IPS DF 6.9 (cell line): ENCODE measurements around the gene NBEAL1.
A peak's percentile ranks its signal among the peaks of the same experiment; 100 is the strongest.
"Not testable (repeated sequence)": the region's sequence is repeated elsewhere in the genome, so short reads cannot be mapped to it uniquely, and the experiment has no call there.

Experiments used
- DNase-seq: peaks from one replicate; pipeline ENCODE4 v3.0.0-alpha.2; 2013; ENCODE audit warnings: low read depth, low spot score
- H3K27ac ChIP-seq: one replicate; pipeline ENCODE4 v1.5.1; 2013; ENCODE audit warnings: low read length, control low read depth
- H3K27me3 ChIP-seq: 2 replicates; pipeline ENCODE4 v1.6.1; 2013; ENCODE audit warnings: mild to moderate bottlenecking, low read length; ENCODE audit not compliant: control insufficient read depth, insufficient read depth
- H3K36me3 ChIP-seq: 2 replicates; pipeline ENCODE4 v1.6.1; 2013; ENCODE audit warnings: low read length; ENCODE audit not compliant: control insufficient read depth, insufficient read depth
- H3K4me1 ChIP-seq: 2 replicates; pipeline ENCODE4 v1.6.1; 2013; ENCODE audit warnings: low read length; ENCODE audit not compliant: control insufficient read depth, insufficient read depth
- H3K4me3 ChIP-seq: 2 replicates; pipeline ENCODE4 v1.5.1; 2013; ENCODE audit warnings: mild to moderate bottlenecking, low read length
- H3K9me3 ChIP-seq: 2 replicates; pipeline ENCODE4 v1.6.1; 2013; ENCODE audit warnings: low read length, inconsistent platforms; ENCODE audit not compliant: control insufficient read depth, insufficient read depth
- WGBS: extraction: QIAGEN DNeasy Blood & Tissue Kit; methylation state at CpG from one replicate; pipeline ENCODE4 v1.1.7; 2013; ENCODE audit warnings: mixed read lengths, missing lambda C conversion rate; ENCODE audit not compliant: insufficient read length, insufficient coverage; 5-methylcytosine and 5-hydroxymethylcytosine counted together

NBEAL1 gene

DNA sequence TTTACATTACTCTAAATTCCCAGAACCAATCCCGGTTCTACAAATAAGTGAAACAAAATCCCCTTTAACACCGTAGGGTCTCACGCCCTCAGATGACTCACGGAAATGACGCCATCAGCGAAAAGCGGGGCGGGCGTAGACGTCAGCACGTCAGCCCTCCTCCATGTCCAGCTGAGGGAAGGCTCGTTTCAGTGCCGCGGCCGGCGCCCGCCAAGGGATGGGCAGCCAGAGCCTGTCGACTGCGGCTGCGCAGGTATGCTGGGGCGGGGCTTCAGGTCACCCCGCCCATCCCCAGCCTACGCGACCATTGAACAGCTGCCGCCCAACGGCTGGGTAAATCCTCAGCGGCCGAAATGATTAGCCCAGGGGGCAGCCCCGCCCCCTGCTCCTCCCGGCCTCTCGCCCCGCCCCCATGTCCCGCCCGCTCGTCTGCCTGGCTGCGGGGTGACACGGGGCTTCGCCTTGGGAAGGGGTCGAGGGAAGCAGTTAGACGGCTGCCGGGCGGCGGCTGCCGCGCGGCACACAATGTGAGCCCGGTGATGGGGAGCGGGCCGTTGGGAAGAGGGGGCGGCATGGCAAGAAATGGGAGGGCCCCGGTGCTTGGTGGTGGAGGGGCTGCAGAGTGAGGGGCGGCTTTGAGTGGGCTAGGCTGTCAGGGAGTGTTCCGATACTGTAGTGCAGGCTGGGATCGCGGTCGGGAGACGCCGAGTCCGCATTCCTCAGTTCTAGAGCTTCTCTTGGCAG is at the start of gene NBEAL1:
Gene NBEAL1, plus strand, starts transcription at position 420 of the 744 bp plus-strand sequence. CDS start 1,510 bp downstream, outside the sequence.
- Histone ChIP-seq H3K27ac (no peak within 1 kb of the TSS), H3K36me3 (no peaks in the 10 kb centered on the region), H3K9me3 (no peaks in the 10 kb centered on the region), H3K4me3 (peak within 1 kb of the TSS; percentile 75; the same call in 1 of the 2 replicates), H3K27me3 (no peaks in the 10 kb centered on the region), H3K4me1 (no peaks in the 10 kb centered on the region)
- peak; percentile 95 for DNase-seq
- WGBS = no CpG with 5 or more reads among the region's 59 CpGs

DNA sequence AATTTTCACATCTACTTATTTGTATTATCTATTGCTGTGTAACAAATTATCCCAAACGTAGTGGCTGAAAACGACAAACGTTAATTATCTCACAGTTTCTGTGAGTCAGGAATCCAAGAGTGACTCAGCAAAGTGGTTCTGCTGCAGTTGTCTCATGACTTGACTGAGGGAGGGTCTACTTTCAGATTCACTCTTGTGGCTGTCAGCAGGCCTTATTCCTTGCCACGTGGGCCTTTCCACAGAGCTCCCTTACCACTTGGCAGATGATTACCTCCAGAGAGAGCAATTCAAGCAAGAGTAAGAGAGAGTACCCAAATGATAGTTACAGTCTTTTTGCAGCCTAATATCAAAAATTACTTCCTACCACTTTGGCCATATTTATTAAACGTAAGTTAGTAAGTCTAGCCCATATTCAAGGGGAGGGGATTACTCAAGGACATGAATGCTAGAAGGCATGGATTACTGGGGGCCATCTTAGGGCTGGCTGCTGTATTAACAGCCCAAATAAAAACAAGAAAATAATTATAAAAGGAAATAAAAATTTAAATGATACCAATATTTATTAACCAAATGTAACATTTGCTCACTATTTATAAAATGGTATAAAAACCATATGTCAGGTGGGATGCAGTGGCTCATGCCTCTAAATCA is 48.7 kb upstream of the NBEAL1 start:
- H3K36me3 ChIP-seq = no peaks in the 10 kb centered on the region
- peak; percentile 11 for DNase-seq
- no peak overlapping the region for H3K27ac ChIP-seq

DNA sequence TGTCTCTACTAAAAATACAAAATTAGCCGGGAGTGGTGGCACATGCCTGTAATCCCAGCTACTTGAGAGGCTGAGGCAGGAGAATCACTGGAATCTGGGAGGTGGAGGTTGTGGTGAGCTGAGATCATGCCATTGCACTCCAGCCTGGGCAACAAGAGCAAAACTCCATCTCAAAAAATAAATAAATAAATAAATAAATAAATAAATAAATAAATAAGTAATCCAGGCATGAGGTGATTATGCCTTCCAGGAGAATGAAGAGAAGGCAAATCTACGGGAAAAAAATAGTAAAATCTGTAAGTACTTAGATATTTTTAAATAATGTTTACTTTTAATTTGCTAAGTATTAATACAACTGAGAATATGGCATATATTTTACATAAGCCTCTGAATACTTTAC is 45.3 kb upstream of the NBEAL1 start:
- H3K9me3 ChIP-seq, H3K4me1 ChIP-seq, H3K4me3 ChIP-seq, H3K27ac ChIP-seq, H3K36me3 ChIP-seq, DNase-seq, H3K27me3 ChIP-seq: not testable (repeated sequence)
- WGBS = no CpG with 5 or more reads among the region's 2 CpGs

More for the DNA sequence above, 48.7 kb upstream of the NBEAL1 start:
- H3K27me3 ChIP-seq = no peaks in the 10 kb centered on the region
- no peaks in the 10 kb centered on the region for H3K4me1 ChIP-seq
- WGBS = no CpG with 5 or more reads among the region's 5 CpGs
- no peak overlapping the region for H3K4me3 ChIP-seq
- H3K9me3 ChIP-seq = no peaks in the 10 kb centered on the region

DNA sequence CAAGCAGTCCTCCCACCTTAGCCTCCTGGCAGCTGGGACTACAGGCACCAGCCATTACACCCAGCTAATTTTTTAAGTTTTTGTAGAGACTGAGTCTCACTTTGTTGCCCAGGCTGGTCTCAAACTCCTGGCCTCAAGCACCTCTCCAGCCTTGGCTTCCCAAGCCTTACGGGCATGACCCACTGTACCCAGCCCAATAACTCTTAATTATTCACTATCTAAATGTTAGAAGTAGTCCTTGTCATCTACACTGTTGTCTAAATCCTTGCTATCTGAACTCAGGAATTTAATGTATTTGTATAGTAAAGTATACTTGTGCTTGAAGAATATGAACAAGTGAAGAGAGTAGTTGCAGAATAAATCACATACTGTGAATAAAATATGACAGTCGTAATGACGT is 37.9 kb upstream of the NBEAL1 start:
- DNase-seq = no peak
- no CpG with 5 or more reads among the region's 3 CpGs for WGBS
- H3K4me3 ChIP-seq = no peak overlapping the region
- no peaks in the 10 kb centered on the region for H3K27me3 ChIP-seq
- H3K36me3 ChIP-seq = no peaks in the 10 kb centered on the region
- H3K27ac ChIP-seq = no peak overlapping the region
- H3K9me3 ChIP-seq = no peaks in the 10 kb centered on the region
- H3K4me1 ChIP-seq = no peaks in the 10 kb centered on the region

DNA sequence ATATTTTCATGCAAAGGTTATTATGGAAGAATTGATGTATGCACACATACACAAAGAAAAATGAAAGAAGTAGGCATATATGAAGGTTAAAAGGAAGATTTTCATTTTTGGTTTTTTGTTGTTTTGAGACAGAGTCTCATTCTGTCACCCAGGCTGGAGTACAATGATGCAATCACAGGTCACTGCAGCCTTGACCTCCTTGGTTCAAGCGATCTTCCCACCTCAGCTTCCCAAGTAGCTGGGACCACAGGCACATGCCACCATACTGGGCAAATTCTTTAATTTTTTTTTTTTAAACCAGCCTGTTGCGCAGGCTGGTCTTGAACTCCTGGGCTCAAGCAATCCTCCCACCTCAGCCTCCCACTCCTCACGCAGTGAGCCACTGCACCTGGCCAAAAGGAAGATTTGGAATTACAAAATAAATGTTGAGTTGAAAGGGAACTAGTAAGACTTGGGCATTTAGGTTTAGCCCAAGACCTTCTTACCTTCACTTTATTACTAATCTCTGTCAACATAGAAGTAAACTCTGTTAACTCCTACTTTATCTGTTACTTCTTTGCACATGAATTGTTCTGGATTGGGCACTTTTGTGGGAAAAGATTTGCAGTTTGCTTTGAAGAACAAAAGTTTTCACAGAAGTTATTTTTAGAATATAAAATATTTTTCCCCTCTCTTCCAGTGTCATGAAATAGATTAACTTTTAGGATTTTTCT is 31.7 kb upstream of the NBEAL1 start:
- Histone ChIP-seq H3K27me3 (no peaks in the 10 kb centered on the region), H3K4me3 (no peak overlapping the region), H3K4me1 (no peaks in the 10 kb centered on the region), H3K27ac (no peak overlapping the region), H3K36me3 (no peaks in the 10 kb centered on the region), H3K9me3 (no peaks in the 10 kb centered on the region)
- WGBS = no CpG with 5 or more reads among the region's 3 CpGs
- DNase-seq = no peak

DNA sequence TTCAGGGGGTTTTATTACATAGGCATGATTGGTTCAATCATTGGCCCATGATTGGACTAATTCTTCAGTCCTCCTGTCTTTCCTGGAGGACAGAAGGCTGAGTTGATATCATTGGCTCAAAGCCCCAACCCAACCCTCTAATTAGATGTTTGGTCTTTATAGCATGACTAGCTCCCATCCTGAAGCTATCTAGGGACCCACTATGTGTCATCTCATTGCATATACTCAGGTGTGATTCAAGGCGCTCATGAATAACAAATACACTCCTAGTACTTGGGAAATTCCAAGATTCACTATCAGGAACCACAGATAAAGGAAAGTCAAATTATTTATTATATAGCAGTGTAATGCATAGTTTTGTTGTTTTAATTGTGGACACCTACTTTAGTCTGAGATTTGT is 24.9 kb upstream of the NBEAL1 start:
- Histone ChIP-seq H3K27me3 (no peaks in the 10 kb centered on the region), H3K4me1 (no peaks in the 10 kb centered on the region), H3K27ac (no peak overlapping the region), H3K9me3 (no peaks in the 10 kb centered on the region), H3K4me3 (no peak overlapping the region), H3K36me3 (no peaks in the 10 kb centered on the region)
- WGBS = no CpG with 5 or more reads among the region's 1 CpG
- DNase-seq = no peak

DNA sequence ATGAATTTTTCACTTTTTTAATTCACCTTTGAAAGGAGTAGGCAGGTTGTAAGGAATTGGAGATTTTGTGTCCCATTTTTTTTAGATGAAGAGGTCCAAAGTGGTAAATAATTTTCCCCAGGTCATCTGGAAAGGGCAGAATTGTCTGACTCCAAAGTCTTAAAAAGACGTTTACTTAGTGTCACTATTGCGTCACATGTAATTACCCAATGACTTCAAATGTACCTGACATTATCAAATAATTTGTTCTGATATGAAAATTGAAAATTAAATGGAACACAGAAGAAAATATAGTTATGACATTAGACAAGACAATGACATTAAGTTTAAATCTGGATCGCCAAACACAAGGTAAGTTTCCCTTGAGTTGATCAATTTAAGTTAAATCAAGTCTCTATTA is 24.2 kb upstream of the NBEAL1 start:
- H3K4me1 ChIP-seq = no peaks in the 10 kb centered on the region
- no peaks in the 10 kb centered on the region for H3K27me3 ChIP-seq
- H3K4me3 ChIP-seq = no peak overlapping the region
- H3K9me3 ChIP-seq = no peaks in the 10 kb centered on the region
- WGBS = no CpG with 5 or more reads among the region's 3 CpGs
- no peaks in the 10 kb centered on the region for H3K36me3 ChIP-seq
- no peak for DNase-seq
- no peak overlapping the region for H3K27ac ChIP-seq

DNA sequence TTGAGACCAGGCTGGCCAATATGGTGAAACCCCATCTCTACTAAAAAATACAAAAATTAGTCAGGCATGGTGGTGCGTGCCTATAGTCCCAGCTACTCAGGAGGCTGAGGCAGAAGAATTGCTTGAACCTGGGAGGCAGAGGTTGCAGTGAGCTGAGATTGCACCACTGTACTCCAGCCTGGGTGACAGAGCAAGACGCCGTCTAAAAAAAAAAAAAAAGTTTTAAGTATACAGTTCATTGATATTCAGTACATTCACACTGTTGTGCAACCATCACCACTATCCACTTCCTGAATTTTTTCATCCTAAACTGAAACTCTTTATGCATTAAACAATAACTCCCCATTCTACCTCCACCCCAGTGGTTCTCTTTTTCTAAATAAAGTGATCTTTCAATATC is 17.6 kb upstream of the NBEAL1 start:
- no CpG with 5 or more reads among the region's 3 CpGs for WGBS

DNA sequence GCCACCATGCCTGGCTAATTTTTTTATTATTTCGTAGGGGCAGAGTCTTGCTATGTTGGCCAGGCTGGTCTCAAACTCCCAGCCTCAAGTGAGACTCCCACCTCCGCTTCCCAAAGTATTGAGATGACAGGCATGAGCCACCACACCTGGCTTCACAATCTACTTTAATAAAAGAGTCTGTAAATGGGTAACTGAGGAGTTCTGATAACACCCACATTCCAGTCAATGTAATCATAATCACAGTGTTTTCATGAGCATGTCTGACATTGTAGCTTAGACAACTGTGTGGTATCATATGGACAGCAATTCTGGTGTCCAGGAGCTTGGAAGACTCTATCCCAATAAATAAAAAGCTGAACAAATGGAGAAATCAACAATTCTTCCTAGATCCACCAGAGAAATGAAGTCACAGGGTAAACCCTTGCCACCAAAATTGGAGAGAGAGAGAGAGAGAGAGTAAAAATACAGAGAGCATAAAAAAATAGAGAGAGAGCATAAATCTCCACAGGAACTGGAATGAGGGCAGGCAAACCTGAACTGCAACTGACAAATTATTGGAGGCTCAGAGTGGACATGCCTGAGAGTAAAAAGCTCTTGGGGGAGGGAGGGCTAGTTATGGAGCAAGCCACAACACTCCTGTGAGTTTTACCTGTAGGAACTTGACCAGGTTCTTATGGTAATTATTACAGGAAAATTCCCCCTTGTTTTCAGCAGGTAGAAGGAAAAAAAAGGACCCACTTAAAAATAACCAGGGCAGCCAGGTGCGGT is 12.4 kb upstream of the NBEAL1 start:
- H3K36me3 ChIP-seq = no peaks in the 10 kb centered on the region
- WGBS = no CpG with 5 or more reads among the region's 3 CpGs
- H3K4me1 ChIP-seq = no peaks in the 10 kb centered on the region
- DNase-seq = no peak
- H3K9me3 ChIP-seq = no peaks in the 10 kb centered on the region
- no peak overlapping the region for H3K4me3 ChIP-seq
- no peak overlapping the region for H3K27ac ChIP-seq
- H3K27me3 ChIP-seq = no peaks in the 10 kb centered on the region

More for the DNA sequence above, 17.6 kb upstream of the NBEAL1 start:
- not testable (repeated sequence) for H3K27me3 ChIP-seq, H3K9me3 ChIP-seq, H3K4me1 ChIP-seq, H3K27ac ChIP-seq, H3K4me3 ChIP-seq, H3K36me3 ChIP-seq, DNase-seq

DNA sequence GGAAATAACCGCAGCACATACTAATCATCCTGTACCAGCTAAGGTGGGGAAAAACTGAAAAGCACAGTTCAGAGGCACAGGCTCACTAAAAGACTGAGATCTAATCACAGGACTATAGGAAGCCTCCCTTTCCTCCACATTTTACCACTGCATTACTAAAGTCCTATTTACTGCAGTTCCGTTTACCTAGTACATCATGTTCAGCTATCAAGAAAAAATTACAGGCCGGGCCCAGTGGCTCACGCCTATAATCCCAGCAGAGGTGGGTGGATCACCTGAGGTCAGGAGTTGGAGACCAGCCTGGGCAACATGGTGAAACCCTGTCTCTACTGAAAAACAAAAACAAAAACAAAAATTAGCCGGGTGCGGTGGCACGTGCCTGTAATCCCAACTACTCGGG is 11.0 kb upstream of the NBEAL1 start:
- H3K27me3 ChIP-seq = no peaks in the 10 kb centered on the region
- H3K4me3 ChIP-seq = no peak overlapping the region
- no CpG with 5 or more reads among the region's 8 CpGs for WGBS

More for the DNA sequence above, 11.0 kb upstream of the NBEAL1 start:
- Histone ChIP-seq H3K36me3 (no peaks in the 10 kb centered on the region), H3K27ac (no peak overlapping the region), H3K4me1 (no peaks in the 10 kb centered on the region), H3K9me3 (no peaks in the 10 kb centered on the region)
- DNase-seq = no peak
